Erythroblast (primary cell): ENCODE results near the gene PIWIL4.

Source experiments
- GATA1 ChIP-seq: IDR thresholded peaks from 2 replicates; pipeline ENCODE4 v1.6.1; 2011; ENCODE audit warnings: low read depth, mild to moderate bottlenecking, control low read depth, low read length, moderate library complexity
- POLR2A ChIP-seq: IDR thresholded peaks from 2 replicates; pipeline ENCODE4 v1.6.1; 2011; ENCODE audit warnings: mild to moderate bottlenecking, low read length

DNA sequence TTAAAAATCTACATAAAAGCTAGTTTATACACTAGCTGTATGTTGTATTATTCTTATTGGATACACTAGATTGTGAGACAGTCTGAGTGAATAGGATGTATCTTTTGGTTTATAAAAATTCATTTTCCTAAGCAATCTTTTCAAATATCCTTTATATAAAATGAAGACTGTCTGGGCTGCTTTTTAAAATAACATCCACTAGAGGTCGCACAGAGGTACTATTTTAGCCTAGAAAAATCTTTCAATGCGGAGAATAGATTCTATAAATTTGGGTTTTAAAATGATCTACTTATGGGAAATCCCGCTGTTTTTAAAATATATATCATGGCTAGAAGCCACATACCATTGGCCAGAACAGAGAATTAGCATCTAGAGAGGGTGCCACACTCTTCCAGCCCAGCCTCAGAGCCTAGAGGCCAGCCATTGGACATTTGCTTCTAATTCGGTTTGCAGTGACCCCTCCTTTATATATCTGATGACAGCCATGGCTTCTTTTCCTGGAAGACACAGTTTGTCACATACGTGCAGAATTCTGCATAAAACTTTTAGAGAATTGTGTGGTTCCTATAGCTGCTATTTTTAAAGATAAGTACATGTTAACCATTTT lies 47.6 kb upstream of the PIWIL4 start:
- TF ChIP-seq POLR2A = no peak
- TF ChIP-seq GATA1 = no peak
